ENCODE data around the gene CROCC2.

DNA sequence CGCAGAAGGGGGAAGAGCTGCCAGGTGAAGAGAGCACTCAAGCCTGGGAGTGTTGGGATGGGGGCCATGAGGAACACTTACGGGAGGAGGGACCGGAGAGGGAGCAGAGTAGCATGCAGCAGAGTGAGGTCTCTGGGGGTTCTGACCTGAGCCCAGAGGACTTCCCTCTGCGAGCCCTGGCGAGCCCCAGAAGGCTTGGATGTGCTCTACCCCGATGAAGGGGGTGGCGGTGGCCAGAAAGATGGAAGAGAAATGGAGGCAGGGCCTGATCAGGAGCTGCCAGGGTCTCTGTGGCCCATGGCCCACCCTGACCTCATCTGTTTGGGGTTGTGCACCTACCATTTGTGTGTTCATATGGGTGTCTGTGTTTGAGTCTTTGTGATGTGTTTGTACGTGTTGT is 42.0 kb downstream of the CROCC2 start:
- TF ChIP-seq, protein P1, sequence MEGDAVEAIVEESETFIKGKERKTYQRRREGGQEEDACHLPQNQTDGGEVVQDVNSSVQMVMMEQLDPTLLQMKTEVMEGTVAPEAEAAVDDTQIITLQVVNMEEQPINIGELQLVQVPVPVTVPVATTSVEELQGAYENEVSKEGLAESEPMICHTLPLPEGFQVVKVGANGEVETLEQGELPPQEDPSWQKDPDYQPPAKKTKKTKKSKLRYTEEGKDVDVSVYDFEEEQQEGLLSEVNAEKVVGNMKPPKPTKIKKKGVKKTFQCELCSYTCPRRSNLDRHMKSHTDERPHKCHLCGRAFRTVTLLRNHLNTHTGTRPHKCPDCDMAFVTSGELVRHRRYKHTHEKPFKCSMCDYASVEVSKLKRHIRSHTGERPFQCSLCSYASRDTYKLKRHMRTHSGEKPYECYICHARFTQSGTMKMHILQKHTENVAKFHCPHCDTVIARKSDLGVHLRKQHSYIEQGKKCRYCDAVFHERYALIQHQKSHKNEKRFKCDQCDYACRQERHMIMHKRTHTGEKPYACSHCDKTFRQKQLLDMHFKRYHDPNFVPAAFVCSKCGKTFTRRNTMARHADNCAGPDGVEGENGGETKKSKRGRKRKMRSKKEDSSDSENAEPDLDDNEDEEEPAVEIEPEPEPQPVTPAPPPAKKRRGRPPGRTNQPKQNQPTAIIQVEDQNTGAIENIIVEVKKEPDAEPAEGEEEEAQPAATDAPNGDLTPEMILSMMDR (optimal IDR thresholded peaks at IDR 0.05 in 1 of 3, IDR thresholded peaks at IDR 0.05 in 1 of 3, conservative IDR thresholded peaks at IDR 0.05 in 1 of 3; ENCODE audit: extremely low read depth in 1 of 3, insufficient read depth in 2 of 3, low read length in 3 of 3), result no peak
- TF ChIP-seq EZH2 (IDR thresholded peaks at IDR 0.05; ENCODE audit: low read length), result no peak

Data from keratinocyte (primary cell).